Muscle of leg (tissue), 11 donors: Measurements from ENCODE around the gene GYPC. TPM values are rescaled to one million over a fixed set of nuclear protein-coding genes. Genes with fewer than 3 reads are reported as not detected.
"Not testable (repeated sequence)": the region's sequence is repeated elsewhere in the genome, so short reads cannot be mapped to it uniquely, and the experiment has no call there.

Experiments used
- DNase-seq: peaks from one replicate; pipeline ENCODE4 v3.0.0; 2013
- H3K27ac ChIP-seq: one replicate; pipeline ENCODE4 v1.5.1; 2013; ENCODE audit warnings: mild to moderate bottlenecking, low read length, control low read depth
- H3K27me3 ChIP-seq: one replicate; pipeline ENCODE4 v1.6.1; 2013; ENCODE audit warnings: low read length; ENCODE audit not compliant: control insufficient read depth, insufficient read depth
- H3K36me3 ChIP-seq: one replicate; pipeline ENCODE4 v1.6.1; 2013; ENCODE audit warnings: low read length; ENCODE audit not compliant: control insufficient read depth, insufficient read depth
- H3K4me1 ChIP-seq: one replicate; pipeline ENCODE4 v1.6.1; 2013; ENCODE audit warnings: low read length; ENCODE audit not compliant: control insufficient read depth, insufficient read depth
- H3K4me3 ChIP-seq: one replicate; pipeline ENCODE4 v1.5.1; 2013; ENCODE audit warnings: low read length, control low read depth
- H3K9me3 ChIP-seq: replicated peaks from 2 replicates; pipeline ENCODE4 v1.6.1; 2013; ENCODE audit warnings: low read depth, low read length; ENCODE audit not compliant: control insufficient read depth
- WGBS: methylation state at CpG from one replicate; pipeline ENCODE4 v1.1.5; 2013; ENCODE audit warnings: missing lambda C conversion rate; ENCODE audit not compliant: insufficient coverage; 5-methylcytosine and 5-hydroxymethylcytosine counted together
- polyA plus RNA-seq, 8 donors: library from polyadenylated mRNA; unstranded; fragments of 120-200 nt; gene quantifications; one replicate each; pipeline versions ENCODE4 v1.2.1 to v1.2.3, GENCODE V29; 2013; ENCODE audit warnings: inconsistent platforms in 1 of 8, low replicate concordance in 1 of 8; ENCODE audit not compliant: insufficient read length in 8 of 8, insufficient read depth in 1 of 8
- total RNA-seq: library from RNA; stranded (reverse); fragments of 120-200 nt; gene quantifications from one replicate; pipeline ENCODE4 v1.2.4, GENCODE V29; 2013

GYPC gene
- total and polyA plus RNA-seq, 9 donors, result 101 to 123 (median 116) TPM

DNA sequence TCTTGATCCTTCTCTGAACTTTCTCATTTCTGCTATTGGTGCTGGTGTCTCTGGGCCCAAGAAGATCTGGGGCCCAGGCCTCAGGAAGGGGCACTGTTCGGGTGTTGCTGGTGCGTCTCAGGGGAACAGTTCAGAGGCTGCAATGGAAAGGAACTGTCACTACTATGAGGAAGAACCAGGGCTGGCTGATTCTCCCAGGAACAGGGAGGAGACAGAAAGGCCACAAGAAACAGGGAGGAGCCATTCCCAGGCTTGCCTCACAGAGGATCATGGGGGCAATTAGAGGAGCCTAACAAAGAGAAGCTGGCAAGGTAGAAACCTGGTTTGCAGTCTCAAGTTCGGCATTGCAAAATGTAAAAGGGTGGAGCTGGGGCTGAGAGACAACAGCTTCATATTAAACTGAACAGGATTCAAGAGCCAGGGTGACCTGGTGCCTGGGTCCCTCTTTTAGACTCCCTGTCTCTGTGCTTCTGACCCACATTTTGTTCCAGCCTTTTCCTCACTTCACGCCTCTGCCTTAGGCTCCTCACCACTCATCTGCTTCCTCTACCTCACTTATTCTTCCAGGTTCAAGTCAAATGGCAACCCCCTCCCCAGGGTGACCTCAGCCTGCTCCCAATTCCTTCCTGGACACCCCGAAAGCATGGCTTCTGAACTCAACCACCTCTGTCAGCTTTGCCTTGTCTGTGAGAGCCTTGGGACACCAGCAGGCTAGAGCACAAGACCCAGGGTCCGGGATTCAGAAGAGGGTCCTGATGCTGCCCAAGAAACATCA, 58.4 kb downstream of the GYPC start:
- no peaks in the 10 kb centered on the region for H3K9me3 ChIP-seq
- H3K4me3 ChIP-seq, result no peak overlapping the region
- H3K36me3 ChIP-seq, result no peaks in the 10 kb centered on the region
- peaks cover 12% of the 10 kb centered on the region for H3K4me1 ChIP-seq
- H3K27me3 ChIP-seq, result no peaks in the 10 kb centered on the region
- no peak overlapping the region for H3K27ac ChIP-seq
- WGBS, result 88% methylated on average over 6 of the region's 6 CpGs
- no peak for DNase-seq

DNA sequence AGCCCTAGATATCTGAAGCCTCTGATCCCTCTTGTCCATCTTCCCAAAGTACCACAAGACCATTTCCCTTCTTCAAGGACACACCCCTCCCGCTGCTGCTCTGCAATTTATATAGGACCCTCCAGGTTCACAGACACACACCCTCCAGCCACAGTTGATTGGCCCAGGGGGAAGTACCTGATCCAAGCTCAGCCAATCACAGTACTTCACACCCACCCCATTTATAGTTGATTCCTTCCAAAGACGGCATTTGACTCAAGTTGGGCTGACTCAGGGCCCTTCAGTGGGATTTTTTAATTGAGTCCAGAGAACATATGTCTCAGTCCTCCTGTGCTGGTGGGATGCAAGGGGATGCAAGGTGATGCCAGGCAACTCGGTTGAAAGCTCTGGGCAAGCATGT, 59.2 kb downstream of the GYPC start:
- Histone ChIP-seq H3K4me3 (no peak overlapping the region), H3K27ac (no peak overlapping the region), H3K4me1 (peaks cover 19% of the 10 kb centered on the region), H3K9me3 (no peaks in the 10 kb centered on the region), H3K36me3 (no peaks in the 10 kb centered on the region), H3K27me3 (no peaks in the 10 kb centered on the region)
- DNase-seq, result no peak
- 100% methylated on average over 1 of the region's 3 CpGs for WGBS

DNA sequence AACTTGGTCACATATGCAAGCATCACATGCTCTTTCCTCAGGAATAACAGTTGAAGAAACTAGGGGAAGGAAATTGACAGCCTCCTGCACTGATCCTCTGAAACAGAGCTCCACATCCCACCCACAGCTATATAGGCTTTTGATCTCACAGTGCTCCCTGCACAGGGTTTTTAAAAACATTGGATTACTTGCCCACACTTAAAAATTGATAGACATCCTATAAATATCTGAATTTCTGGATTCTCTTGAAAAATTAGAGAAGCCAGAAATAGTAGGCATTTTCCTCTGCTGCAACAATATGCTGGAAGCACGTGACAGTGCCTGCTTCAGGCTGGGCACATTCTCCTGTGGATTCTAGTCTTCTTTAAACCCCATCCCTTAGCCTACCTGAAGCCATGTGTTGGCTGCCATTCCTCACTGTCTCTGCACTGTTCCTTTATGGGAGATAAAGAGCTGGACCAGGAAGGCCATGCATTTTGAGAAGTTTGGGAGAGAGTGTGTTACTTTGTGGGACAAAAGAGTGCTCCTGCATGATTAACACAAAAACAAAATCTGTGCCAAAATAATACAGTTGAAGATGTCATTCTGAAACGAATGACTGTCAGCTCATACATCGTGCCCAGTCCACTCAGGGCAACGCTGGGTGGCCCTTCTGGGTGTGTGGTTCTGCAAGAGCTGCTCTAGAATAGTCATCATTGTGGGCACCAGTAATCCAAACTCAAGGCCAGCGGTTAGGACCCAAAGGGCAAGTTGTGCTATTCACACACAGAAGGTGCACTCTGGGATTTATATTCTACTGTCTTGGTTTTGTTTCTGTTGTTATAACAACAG, 59.8 kb downstream of the GYPC start:
- DNase-seq, result no peak
- Histone ChIP-seq H3K9me3 (no peaks in the 10 kb centered on the region), H3K4me3 (no peak overlapping the region), H3K27ac (no peak overlapping the region), H3K27me3 (no peaks in the 10 kb centered on the region), H3K4me1 (peaks cover 26% of the 10 kb centered on the region), H3K36me3 (no peaks in the 10 kb centered on the region)
- WGBS, result 85% methylated on average over 4 of the region's 5 CpGs

DNA sequence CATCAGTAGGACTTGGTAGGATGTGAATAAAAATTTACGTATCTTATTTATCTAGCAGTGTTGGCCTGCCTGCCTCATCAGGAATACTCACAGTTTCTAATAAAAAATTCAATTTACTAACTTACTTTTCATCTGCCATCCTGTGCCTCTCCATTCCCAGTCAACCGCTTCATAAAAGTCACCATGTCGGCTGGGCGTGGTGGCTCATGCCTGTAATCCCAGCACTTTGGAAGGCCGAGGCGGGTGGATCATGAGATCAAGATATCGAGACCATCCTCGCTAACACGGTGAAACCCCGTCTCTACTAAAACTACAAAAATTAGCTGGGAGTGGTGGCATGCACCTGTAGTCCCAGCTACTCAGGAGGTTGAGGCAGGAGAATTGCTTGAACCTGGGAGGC, 61.3 kb downstream of the GYPC start:
- H3K27ac ChIP-seq, H3K9me3 ChIP-seq, H3K36me3 ChIP-seq, DNase-seq, H3K4me3 ChIP-seq, H3K27me3 ChIP-seq: not testable (repeated sequence)
- WGBS, result 100% methylated on average over 4 of the region's 10 CpGs
- peaks cover 37% of the 10 kb centered on the region for H3K4me1 ChIP-seq

DNA sequence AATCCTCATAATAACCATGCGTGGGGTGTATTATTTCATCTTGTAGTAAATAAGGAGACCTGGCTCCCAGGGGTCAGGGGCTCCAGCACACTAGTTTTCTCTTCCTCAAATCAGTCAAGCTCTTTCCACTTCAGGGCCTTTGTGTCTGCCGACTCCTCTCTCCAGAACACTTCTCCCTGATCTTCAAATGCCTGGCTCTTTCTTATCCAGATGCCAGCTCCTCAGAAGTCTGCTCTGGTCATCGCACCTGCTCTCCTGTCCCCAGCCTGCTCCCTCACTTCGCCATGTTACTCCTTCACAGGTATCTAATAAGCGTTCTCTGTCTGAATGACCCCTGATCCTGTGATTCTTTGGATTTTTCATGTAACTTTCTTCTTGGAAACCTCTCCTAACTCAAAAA, 62.0 kb downstream of the GYPC start:
- Histone ChIP-seq H3K4me3 (no peak overlapping the region), H3K27ac (no peak overlapping the region), H3K27me3 (no peaks in the 10 kb centered on the region), H3K36me3 (no peaks in the 10 kb centered on the region), H3K4me1 (peaks cover 43% of the 10 kb centered on the region), H3K9me3 (no peaks in the 10 kb centered on the region)
- 90% methylated on average over 4 of the region's 5 CpGs for WGBS
- no peak for DNase-seq

DNA sequence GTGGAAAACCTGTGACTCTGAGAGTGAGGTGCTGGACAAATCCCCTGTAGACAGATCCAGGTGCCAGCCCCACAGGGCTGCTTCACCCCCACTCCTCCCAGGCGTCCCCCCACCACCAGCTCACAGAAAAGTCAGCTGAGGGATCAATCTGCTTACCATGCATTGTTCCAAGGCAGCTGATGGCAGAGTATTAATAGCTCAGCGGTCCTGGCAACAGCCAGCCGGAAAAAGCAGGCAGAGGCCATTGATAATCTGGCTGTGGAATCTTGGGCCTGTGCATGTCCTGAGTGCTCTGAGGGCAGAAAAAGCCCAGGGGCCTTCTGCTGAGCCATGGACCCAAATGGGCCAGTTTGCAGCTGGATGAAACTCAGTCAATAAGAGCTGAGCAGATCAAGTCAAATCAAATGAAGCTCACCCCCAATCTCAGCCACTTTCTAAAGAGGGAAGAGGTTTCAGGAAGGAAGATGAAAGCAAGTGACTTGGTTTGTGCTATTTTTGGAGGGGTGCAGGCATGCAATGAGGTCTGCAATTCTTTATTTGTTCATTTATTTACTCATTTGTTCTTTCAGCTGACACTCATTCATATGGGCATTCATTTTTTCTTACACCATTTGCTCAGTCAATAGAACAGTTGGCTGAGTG, 63.4 kb downstream of the GYPC start:
- H3K9me3 ChIP-seq, result peaks cover under 1% of the 10 kb centered on the region
- peaks cover 46% of the 10 kb centered on the region for H3K4me1 ChIP-seq
- no peak overlapping the region for H3K4me3 ChIP-seq
- H3K27me3 ChIP-seq, result no peaks in the 10 kb centered on the region
- 47% methylated on average over 3 of the region's 3 CpGs for WGBS
- DNase-seq, result peak; percentile 62
- H3K36me3 ChIP-seq, result no peaks in the 10 kb centered on the region
- H3K27ac ChIP-seq, result peak overlapping the region; percentile 60

DNA sequence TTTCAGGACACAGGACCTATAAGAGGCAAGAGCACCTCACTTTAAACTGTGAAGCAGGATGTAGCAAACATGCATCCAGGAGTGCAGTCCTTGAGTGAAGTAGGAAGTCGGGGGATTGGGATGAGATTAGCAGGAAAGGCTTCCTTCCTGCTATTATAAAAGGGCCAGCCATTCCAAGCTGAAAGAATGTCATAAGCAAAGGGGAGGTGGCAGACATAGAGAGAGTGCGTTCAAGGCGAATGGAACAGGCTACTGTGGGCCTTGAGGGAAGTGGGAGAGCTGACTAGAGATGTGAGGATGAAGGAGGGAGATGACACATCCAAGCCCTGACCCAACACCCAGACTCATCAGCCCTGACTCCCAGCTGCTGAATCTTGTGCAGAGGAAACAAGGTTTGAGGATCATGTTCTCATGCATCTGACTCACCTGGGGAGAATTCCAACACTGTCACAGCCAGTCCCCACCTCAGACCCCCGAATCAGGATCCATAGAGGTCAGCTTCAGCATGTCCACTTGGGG, 63.9 kb downstream of the GYPC start:
- Histone ChIP-seq H3K27ac (peak overlapping the region; percentile 51), H3K4me3 (no peak overlapping the region), H3K36me3 (no peaks in the 10 kb centered on the region), H3K27me3 (no peaks in the 10 kb centered on the region), H3K4me1 (peaks cover 46% of the 10 kb centered on the region), H3K9me3 (peaks cover 6% of the 10 kb centered on the region)
- DNase-seq, result no peak
- WGBS, result 0% methylated on average over 1 of the region's 4 CpGs

DNA sequence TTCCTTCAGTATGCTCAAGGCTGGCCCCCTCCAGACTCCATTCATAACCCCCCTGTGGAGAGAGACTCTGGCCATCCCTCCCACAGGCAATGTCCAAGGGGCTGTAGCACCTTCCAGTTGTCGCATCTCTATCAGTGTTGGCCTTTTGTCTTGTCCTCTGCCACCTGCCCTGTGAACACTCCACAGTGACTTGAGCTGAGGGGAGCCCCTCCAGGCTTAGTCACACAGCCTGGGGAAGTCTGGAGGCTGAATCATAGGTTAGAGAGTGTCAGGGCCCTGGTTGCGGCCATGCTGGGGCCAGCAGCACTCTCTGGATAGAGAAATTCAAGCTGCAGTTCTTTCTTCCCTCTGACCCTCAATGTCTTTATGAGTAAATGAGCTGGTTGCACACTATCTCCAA, 64.7 kb downstream of the GYPC start:
- peak overlapping the region; percentile 51 for H3K27ac ChIP-seq
- WGBS, result 100% methylated on average over 1 of the region's 2 CpGs
- peaks cover 12% of the 10 kb centered on the region for H3K9me3 ChIP-seq
- H3K36me3 ChIP-seq, result no peaks in the 10 kb centered on the region
- no peaks in the 10 kb centered on the region for H3K27me3 ChIP-seq
- peaks cover 46% of the 10 kb centered on the region for H3K4me1 ChIP-seq
- H3K4me3 ChIP-seq, result no peak overlapping the region
- no peak for DNase-seq

DNA sequence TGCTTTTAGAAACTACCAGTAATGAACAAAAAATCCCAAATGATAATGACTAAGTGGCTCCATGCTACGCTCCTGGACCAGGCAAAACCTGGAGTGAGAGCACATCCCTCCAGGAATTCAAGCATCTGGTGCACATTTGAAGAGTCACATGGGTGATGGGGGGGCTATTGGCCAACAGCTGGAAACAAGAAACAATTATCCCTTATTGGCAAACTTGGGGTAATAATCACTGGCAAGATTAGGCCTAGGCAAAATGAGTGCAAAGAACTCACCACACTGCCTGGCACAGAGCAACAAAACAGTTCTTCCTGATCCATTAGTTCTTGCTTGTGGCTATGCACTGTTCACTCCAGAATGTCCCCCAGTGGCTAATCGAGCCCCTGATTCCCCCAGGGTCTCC, 66.1 kb downstream of the GYPC start:
- DNase-seq, result no peak
- Histone ChIP-seq H3K27ac (no peak overlapping the region), H3K4me1 (peaks cover 46% of the 10 kb centered on the region), H3K36me3 (no peaks in the 10 kb centered on the region), H3K9me3 (peaks cover 13% of the 10 kb centered on the region), H3K4me3 (no peak overlapping the region), H3K27me3 (no peaks in the 10 kb centered on the region)
- WGBS, result 64% methylated on average over 1 of the region's 2 CpGs

DNA sequence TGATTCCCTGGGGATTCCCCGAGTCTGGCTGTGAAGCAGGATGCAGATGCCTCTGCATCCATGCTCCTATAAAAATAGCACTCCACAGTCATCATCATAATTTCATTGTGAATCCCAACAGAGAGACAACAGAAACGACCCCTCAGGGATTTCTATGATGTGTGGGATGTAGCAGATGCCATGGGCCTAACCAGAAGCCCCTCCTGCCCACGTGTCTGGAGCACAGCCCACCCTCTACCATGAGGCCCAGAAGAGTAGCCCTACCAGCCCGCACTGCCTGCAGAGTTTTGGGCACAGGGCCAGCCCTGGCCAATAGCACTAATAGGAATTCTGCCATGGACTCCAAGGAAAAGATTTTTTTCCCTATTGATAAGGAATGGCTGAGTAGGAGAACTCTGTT, 66.6 kb downstream of the GYPC start:
- no peaks in the 10 kb centered on the region for H3K36me3 ChIP-seq
- H3K9me3 ChIP-seq, result peaks cover 13% of the 10 kb centered on the region
- no peak for DNase-seq
- peaks cover 46% of the 10 kb centered on the region for H3K4me1 ChIP-seq
- WGBS, result no CpG with 5 or more reads among the region's 4 CpGs
- no peak overlapping the region for H3K27ac ChIP-seq
- H3K4me3 ChIP-seq, result no peak overlapping the region
- H3K27me3 ChIP-seq, result no peaks in the 10 kb centered on the region
